HepG2 (cell line): ENCODE results near the gene IQGAP3. TPM values are rescaled to one million over a fixed set of nuclear protein-coding genes. Genes with fewer than 3 reads are reported as not detected.

Source experiments
- ARID2 ChIP-seq: sonication (generic); formaldehyde crosslinking; IDR thresholded peaks from 2 replicates; pipeline ENCODE4 v1.8.1; 2022; ENCODE audit warnings: mild to moderate bottlenecking, missing genetic modification reagents, borderline replicate concordance
- CEBPB ChIP-seq: IDR thresholded peaks from 2 replicates; pipeline ENCODE4 v1.6.1; 2011; ENCODE audit warnings: low read depth, low read length, improper control_type of control experiment, borderline replicate concordance
- CENPX ChIP-seq: sonication (generic); formaldehyde crosslinking; IDR thresholded peaks from 2 replicates; pipeline ENCODE4 v1.9.0; 2021; ENCODE audit warnings: mild to moderate bottlenecking, missing genetic modification reagents, moderate library complexity
- FOXA3 ChIP-seq: IDR thresholded peaks from 2 replicates; pipeline ENCODE4 v1.6.1; 2016; ENCODE audit warnings: missing genetic modification reagents, missing compliant biosample characterization
- FOXP4 ChIP-seq: sonication (generic); formaldehyde crosslinking; IDR thresholded peaks from 2 replicates; pipeline ENCODE4 v1.4.0; 2020; ENCODE audit warnings: missing genetic modification reagents
- GABPA ChIP-seq, 2 experiments: IDR thresholded peaks; 2 replicates each; pipeline ENCODE4 v1.6.1; 2011 to 2016; ENCODE audit warnings: low read depth in 2 of 2, low read length in 1 of 2, missing biosample characterization in 1 of 2, missing genetic modification characterization in 1 of 2
- HMG20B ChIP-seq: conservative IDR thresholded peaks from 2 replicates; pipeline ENCODE4 v1.6.1; 2016; ENCODE audit warnings: missing genetic modification reagents, missing compliant biosample characterization
- KAT8 ChIP-seq: IDR thresholded peaks from 2 replicates; pipeline ENCODE4 v1.6.1; 2016; ENCODE audit warnings: missing genetic modification reagents, missing compliant biosample characterization
- KDM3A ChIP-seq: IDR thresholded peaks from 2 replicates; pipeline ENCODE4 v1.6.1; 2018; ENCODE audit warnings: low read depth, missing compliant biosample characterization
- NFATC3 ChIP-seq: sonication (generic); formaldehyde crosslinking; IDR thresholded peaks from 2 replicates; pipeline ENCODE4 v1.5.1; 2020; ENCODE audit warnings: mild to moderate bottlenecking, missing genetic modification reagents
- NFE2L2 ChIP-seq: fragments of 150-350 bp; IDR thresholded peaks from 2 replicates; pipeline ENCODE4 v1.6.1; 2014; ENCODE audit warnings: low read length
- PHF20 ChIP-seq: sonication (generic); formaldehyde crosslinking; IDR thresholded peaks from 2 replicates; pipeline ENCODE4 v1.5.0; 2020; ENCODE audit warnings: mild to moderate bottlenecking, missing genetic modification reagents
- PHF8 ChIP-seq: sonication (generic); formaldehyde crosslinking; IDR thresholded peaks from 2 replicates; pipeline ENCODE4 v1.5.0; 2020; ENCODE audit warnings: missing genetic modification reagents
- POLR2AphosphoS5 ChIP-seq: IDR thresholded peaks from 2 replicates; pipeline ENCODE4 v1.6.1; 2012; ENCODE audit warnings: low read depth, low read length
- RBAK ChIP-seq: sonication (generic); formaldehyde crosslinking; IDR thresholded peaks from 2 replicates; pipeline ENCODE4 v1.5.1; 2020; ENCODE audit warnings: mild to moderate bottlenecking, missing genetic modification reagents
- SNAPC2 ChIP-seq: sonication (generic); formaldehyde crosslinking; IDR thresholded peaks from 2 replicates; pipeline ENCODE4 v1.8.1; 2022; ENCODE audit warnings: mild to moderate bottlenecking, missing genetic modification reagents
- SP5 ChIP-seq: IDR thresholded peaks from 2 replicates; pipeline ENCODE4 v1.6.1; 2016; ENCODE audit warnings: low read depth, borderline replicate concordance
- SRSF4 ChIP-seq: fragments of 200-400 bp; formaldehyde crosslinking; IDR thresholded peaks from one replicate; pipeline ENCODE4 v1.6.1; 2018; ENCODE audit warnings: mild to moderate bottlenecking, low read depth, low read length, moderate library complexity; ENCODE audit not compliant: poor library complexity, severe bottlenecking
- SRSF9 ChIP-seq: fragments of 200-400 bp; formaldehyde crosslinking; IDR thresholded peaks from 2 replicates; pipeline ENCODE4 v1.6.1; 2018; ENCODE audit warnings: borderline replicate concordance, mild to moderate bottlenecking, low read depth, low read length; ENCODE audit not compliant: insufficient read depth, poor library complexity, severe bottlenecking
- TBP ChIP-seq: sonication (generic); formaldehyde crosslinking; IDR thresholded peaks from 2 replicates; pipeline ENCODE4 v1.5.0; 2020; ENCODE audit warnings: missing genetic modification reagents
- THAP8 ChIP-seq: sonication (generic); formaldehyde crosslinking; IDR thresholded peaks from 2 replicates; pipeline ENCODE4 v1.5.1; 2020; ENCODE audit warnings: missing genetic modification reagents, mild to moderate bottlenecking, borderline replicate concordance
- ZFP36L1 ChIP-seq: sonication (generic); formaldehyde crosslinking; IDR thresholded peaks from 2 replicates; pipeline ENCODE4 v1.8.0; 2022; ENCODE audit warnings: mild to moderate bottlenecking, missing genetic modification reagents, moderate library complexity
- ZNF530 ChIP-seq: sonication (generic); formaldehyde crosslinking; IDR thresholded peaks from 2 replicates; pipeline ENCODE4 v1.5.0; 2020; ENCODE audit warnings: low read depth, mild to moderate bottlenecking, missing genetic modification reagents
- ZNF607 ChIP-seq: sonication (generic); formaldehyde crosslinking; IDR thresholded peaks from 2 replicates; pipeline ENCODE4 v1.5.1; 2020; ENCODE audit warnings: missing genetic modification reagents, mild to moderate bottlenecking, borderline replicate concordance
- ZNF614 ChIP-seq: IDR thresholded peaks from 2 replicates; pipeline ENCODE4 v1.6.1; 2018; ENCODE audit warnings: missing biosample characterization, missing genetic modification reagents, inconsistent platforms, borderline replicate concordance
- ZSCAN21 ChIP-seq: sonication (generic); formaldehyde crosslinking; IDR thresholded peaks from 2 replicates; pipeline ENCODE4 v1.8.0; 2022; ENCODE audit warnings: mild to moderate bottlenecking, missing genetic modification reagents, moderate library complexity, borderline replicate concordance
- polyA plus RNA-seq, 8 experiments: library from polyadenylated mRNA; depleted of rRNA in 3 of 8; stranded (reverse) in 7 of 8; unstranded in 1 of 8; fragments of >200 nt; fragmentation: Illumina TruSeq in 4 of 8; extraction: Trizol in 4 of 8; gene quantifications; 2 replicates each; pipeline versions ENCODE4 v1.2.1 to v1.2.3, GENCODE V29; 2011 to 2016; ENCODE audit warnings: low read depth in 4 of 8, missing spikeins in 1 of 8, mixed read lengths in 1 of 8; ENCODE audit not compliant: insufficient read depth in 1 of 8
- total RNA-seq, 5 experiments: library from RNA; depleted of rRNA; stranded (reverse); fragments of >200 nt; fragmentation: Illumina TruSeq; extraction: Trizol; gene quantifications; 2 replicates each; pipeline ENCODE4 v1.2.3, GENCODE V29; 2016; ENCODE audit warnings: low read depth in 1 of 5

Gene IQGAP3
- total and polyA plus RNA-seq, 2 of the 13 experiments (the other 11 are each of a cell fraction or from before 2014, with no cell fraction given) = 13.5 to 14.1 TPM

- TF ChIP-seq GABPA (IDR thresholded peaks at IDR 0.05; ENCODE audit: low read depth, low read length) = peak; percentile 82
- TF ChIP-seq GABPA (CRISPR knock-in tag; IDR thresholded peaks at IDR 0.05; ENCODE audit: low read depth) = peak; percentile 97
- TF ChIP-seq POLR2AphosphoS5 = no peak
- peak; percentile 32; the same call in 1 of the 2 replicates for TF ChIP-seq FOXA3
- TF ChIP-seq SP5 (CRISPR knock-in tag) = no peak; the same call in 1 of the 2 replicates
- TF ChIP-seq ZFP36L1 (CRISPR knock-in tag) = peak; percentile 68; the same call in 1 of the 2 replicates
- no peak for TF ChIP-seq ZNF530 (CRISPR knock-in tag)
- peak; percentile 54 for TF ChIP-seq PHF20 (CRISPR knock-in tag)
- TF ChIP-seq KDM3A (CRISPR knock-in tag) = peak; percentile 63; the same call in 1 of the 2 replicates
- TF ChIP-seq ZSCAN21 (CRISPR knock-in tag) = peak; percentile 76; the same call in 1 of the 2 replicates
- no peak for TF ChIP-seq HMG20B (CRISPR knock-in tag)
- no peak for TF ChIP-seq SRSF9
- peak; percentile 65; the same call in 1 of the 2 replicates for TF ChIP-seq SNAPC2 (CRISPR knock-in tag)
- TF ChIP-seq NFATC3 (CRISPR knock-in tag) = no peak
- TF ChIP-seq CENPX = no peak
- 0 out of 2 replicates have a peak, but pooled peaks have one; percentile 63 for TF ChIP-seq ZNF607
- 0 out of 2 replicates have a peak, but pooled peaks have one; percentile 65 for TF ChIP-seq THAP8
- no peak for TF ChIP-seq CEBPB
- TF ChIP-seq KAT8 (CRISPR knock-in tag) = no peak; the same call in 1 of the 2 replicates
- TF ChIP-seq FOXP4 (CRISPR knock-in tag) = no peak
- no peak for TF ChIP-seq NFE2L2
- TF ChIP-seq ARID2 (CRISPR knock-in tag) = no peak
- TF ChIP-seq ZNF614 = no peak
- no peak for TF ChIP-seq SRSF4
- TF ChIP-seq TBP (CRISPR knock-in tag) = no peak
- TF ChIP-seq PHF8 = peak; percentile 67
- no peak for TF ChIP-seq RBAK (CRISPR knock-in tag)
Observed at GRCh38 chr1:156571919-156572662, at the start of gene IQGAP3 (continued).
